Embryonic facial prominence (tissue), 1 donor: ENCODE measurements around the gene APBB2.
"Not testable (repeated sequence)": the region's sequence is repeated elsewhere in the genome, so short reads cannot be mapped to it uniquely, and the experiment has no call there.

Experiments
- DNase-seq: peaks from one replicate; pipeline ENCODE4 v3.0.0-alpha.2; 2016; ENCODE audit errors: extremely low spot score

Gene APBB2

GRCh38 chr4:40908297-40908696, 306.0 kb downstream of the APBB2 start:
- DNase-seq = no peak

- no peak for DNase-seq
Measured at GRCh38 chr4:40905414-40905813, 308.9 kb downstream of the APBB2 start.

GRCh38 chr4:40900531-40900930, 313.8 kb downstream of the APBB2 start:
- DNase-seq = not testable (repeated sequence)

- DNase-seq = no peak
Measured at GRCh38 chr4:40897557-40898203, 316.7 kb downstream of the APBB2 start.

GRCh38 chr4:40890764-40891163, 323.6 kb downstream of the APBB2 start:
- DNase-seq = no peak

- DNase-seq = no peak
Measured at GRCh38 chr4:40890199-40890598, 324.1 kb downstream of the APBB2 start.

GRCh38 chr4:40888933-40889332, 325.4 kb downstream of the APBB2 start:
- no peak for DNase-seq

- no peak for DNase-seq
Measured at GRCh38 chr4:40887764-40888131, 326.6 kb downstream of the APBB2 start.

GRCh38 chr4:40886931-40887763, 327.2 kb downstream of the APBB2 start:
- DNase-seq = peak; percentile 16

- no peak for DNase-seq
Measured at GRCh38 chr4:40881851-40882250, 332.5 kb downstream of the APBB2 start.

GRCh38 chr4:40881096-40881495, 333.2 kb downstream of the APBB2 start:
- no peak for DNase-seq

GRCh38 chr4:40878548-40879055, 335.7 kb downstream of the APBB2 start:
- DNase-seq = no peak

GRCh38 chr4:40877081-40877480, 337.3 kb downstream of the APBB2 start:
- no peak for DNase-seq

- no peak for DNase-seq
Measured at GRCh38 chr4:40875507-40876150, 338.7 kb downstream of the APBB2 start.

GRCh38 chr4:40874901-40875300, 339.4 kb downstream of the APBB2 start:
- no peak for DNase-seq

- DNase-seq = no peak
Measured at GRCh38 chr4:40874331-40874730, 340.0 kb downstream of the APBB2 start.

- no peak for DNase-seq
Measured at GRCh38 chr4:40871695-40872250, 342.6 kb downstream of the APBB2 start.

GRCh38 chr4:40870150-40870549, 344.2 kb downstream of the APBB2 start:
- DNase-seq = no peak

GRCh38 chr4:40865696-40866095, 348.6 kb downstream of the APBB2 start:
- DNase-seq = no peak

- no peak for DNase-seq
Measured at GRCh38 chr4:40864531-40864930, 349.8 kb downstream of the APBB2 start.

GRCh38 chr4:40858962-40859361, 355.4 kb downstream of the APBB2 start:
- DNase-seq = no peak

GRCh38 chr4:40857956-40858355, 356.4 kb downstream of the APBB2 start:
- no peak for DNase-seq
